Measurements from ENCODE around the gene LRRD1.
A peak's percentile ranks its signal among the peaks of the same experiment; 100 is the strongest.
"Not testable (repeated sequence)": the region's sequence is repeated elsewhere in the genome, so short reads cannot be mapped to it uniquely, and the experiment has no call there.

The LRRD1 gene

DNA sequence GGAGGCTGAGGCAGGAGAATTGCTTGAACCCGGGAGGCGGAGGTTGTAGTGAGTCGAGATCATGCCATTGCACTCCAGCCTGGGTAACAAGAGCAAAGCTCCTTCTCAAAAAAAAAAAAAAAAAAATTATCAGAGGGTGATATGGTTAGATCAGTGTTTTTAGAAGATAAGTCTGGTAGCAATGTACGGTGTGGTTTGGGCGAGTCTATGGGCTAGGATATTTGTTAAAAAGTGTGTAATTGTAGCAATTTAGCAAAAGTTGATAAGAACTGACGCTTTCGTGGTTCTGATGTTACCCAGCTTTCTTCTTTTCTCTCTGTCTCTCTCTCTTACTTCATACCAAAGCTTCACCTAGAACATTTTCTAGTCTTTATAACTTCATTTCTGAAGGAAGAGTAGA lies 37.8 kb downstream of the LRRD1 start:
- DNase-seq (ENCODE audit: low spot score), result no peak

DNA sequence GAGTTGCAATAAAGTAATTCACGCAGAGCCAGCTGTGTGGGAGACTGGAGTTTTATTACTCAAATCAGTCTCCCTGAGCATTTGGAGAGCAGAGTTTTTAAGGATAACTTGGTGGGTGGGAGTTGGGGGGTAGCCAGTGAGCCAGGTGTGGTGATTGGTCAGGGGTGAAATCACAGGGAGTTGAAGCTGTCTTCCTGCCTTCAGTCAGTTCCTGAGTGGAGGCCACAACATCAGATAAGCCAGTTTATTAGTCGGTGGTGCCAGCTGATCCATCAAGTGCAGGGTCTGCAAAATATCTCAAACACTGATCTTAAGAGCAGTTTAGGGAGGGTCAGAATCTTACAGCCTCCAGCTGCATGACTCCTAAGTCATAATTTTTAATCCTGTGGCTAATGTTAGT lies 41.4 kb downstream of the LRRD1 start:
- DNase-seq (ENCODE audit: low spot score), result no peak

DNA sequence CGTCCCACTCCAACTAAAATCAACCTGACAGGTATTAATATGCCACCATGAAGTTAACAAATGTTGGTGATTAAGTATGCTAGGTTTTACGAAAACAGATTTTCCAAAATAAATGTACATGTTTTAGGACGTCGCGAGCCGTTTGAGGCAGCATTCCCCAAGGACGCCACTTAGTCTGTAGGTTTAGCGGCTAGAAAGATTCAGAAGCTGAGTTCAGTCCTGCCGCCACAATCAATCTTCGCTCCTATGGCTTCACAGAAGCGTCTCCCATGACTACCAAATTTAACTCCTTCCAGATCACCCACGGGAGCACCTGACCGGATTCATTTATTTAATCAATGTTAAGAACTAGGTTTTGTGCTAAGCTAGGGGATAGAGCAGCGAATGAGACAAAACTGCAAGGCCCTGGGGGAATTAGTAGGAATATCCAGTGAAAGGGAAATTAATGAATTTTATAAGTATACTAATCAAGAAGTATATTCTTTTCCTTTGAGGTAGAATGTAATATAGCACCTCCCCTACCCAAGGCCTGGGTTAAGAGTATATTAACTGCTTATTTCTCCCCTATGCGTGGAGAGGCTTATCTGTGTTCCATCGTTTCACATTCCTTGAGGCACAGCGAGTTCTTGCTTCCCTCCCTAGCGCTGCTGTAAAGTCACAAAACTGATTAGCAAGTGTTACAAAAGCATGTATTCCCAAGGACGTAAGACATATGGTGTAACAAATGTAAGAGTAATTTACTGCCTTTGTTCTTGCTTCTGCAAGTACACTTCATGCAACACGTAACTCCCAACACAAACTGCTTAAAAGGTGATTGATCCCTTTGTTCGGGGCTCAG lies 43.7 kb downstream of the LRRD1 start:
- DNase-seq (ENCODE audit: low spot score), result peak; percentile 12

- DNase-seq (ENCODE audit: low spot score), result peak; percentile 95
These were observed 44.5 kb downstream of the LRRD1 start, which contains the start of gene CYP51A1 for GRCh38 chr7:92134271-92135051. CYP51A1 (minus strand) TSS chr7:92134477; CDS start chr7:92134364, 113 bp downstream.

DNA sequence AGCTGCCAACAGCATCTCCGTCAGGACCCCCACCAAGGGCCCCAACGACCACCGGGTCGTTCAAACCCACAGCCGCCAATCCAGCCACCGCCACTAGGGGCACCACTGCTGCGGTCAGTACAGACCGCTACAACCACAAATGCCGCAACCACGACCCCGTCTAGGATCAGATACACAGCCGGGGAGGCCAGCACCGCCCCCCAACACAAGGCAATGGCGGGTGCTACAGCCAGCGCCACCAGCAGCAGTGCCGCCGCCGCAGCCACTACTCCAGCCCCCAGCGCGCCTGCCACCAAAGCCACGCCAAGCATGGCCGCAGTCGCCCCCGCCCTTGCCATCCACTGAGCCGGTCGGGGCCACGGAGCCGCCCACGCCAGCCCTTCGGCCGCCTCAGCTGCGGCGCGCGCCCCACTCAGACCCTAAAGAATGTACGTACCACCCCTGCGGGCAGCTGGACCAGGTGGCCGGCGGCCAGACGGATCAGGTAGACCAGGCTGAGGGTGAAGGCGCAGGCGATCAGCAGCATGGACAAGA lies 45.1 kb downstream of the LRRD1 start:
- DNase-seq (ENCODE audit: low spot score), result peak; percentile 78

DNA sequence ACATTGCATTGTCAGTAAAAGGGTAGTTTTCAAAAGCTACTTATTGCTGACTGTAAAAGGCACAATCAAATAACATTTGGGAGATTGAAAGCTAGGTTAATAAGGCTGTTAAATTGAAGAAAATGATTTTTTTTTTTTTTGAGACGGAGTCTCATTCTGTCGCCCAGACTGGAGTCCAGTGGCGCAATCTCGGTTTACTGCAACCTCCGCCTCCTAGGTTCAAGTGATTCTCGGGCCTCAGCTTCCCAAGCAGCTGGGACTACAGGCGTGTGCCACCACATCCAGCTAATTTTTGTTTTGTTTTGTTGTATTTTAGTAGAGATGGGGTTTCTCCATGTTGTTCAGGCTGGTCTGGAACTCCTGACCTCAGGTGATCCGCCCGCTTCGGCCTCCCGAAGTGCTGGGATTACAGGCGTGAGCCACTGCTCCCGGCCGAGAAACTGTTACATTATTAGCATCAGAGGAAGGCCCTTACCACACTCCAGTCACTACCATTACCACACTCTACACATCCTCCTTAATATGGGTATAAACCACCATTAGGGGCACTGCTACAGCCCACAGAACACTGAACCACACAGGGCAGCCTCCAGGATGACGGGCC lies 45.7 kb downstream of the LRRD1 start:
- DNase-seq (ENCODE audit: low spot score), result no peak

DNA sequence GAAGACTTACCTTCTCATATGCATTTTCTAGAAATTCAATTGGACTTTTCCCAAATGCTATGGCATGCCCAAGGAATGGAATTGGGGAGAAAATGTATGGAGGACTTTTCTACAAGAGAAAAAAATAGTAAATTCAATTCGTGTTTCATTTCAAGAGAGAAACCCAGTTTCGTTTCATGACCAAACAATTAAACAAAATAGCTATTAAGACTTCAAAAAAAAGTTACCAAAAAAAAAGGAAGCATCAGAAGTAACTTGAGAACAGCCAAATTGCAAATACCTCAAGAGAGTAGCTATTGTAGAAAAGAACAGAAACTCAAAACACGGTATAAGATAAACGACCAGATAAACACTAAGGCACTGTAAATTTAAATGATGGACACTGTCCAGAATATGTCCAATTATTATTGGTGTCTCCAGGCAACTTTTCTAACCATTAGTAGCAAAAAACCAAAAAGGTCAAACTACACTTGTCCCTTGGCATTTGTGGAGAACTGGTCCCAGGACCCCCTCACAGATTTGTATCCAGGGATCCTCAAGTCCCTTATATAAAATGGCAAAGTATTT lies 47.1 kb downstream of the LRRD1 start:
- no peak for DNase-seq (ENCODE audit: low spot score)

DNA sequence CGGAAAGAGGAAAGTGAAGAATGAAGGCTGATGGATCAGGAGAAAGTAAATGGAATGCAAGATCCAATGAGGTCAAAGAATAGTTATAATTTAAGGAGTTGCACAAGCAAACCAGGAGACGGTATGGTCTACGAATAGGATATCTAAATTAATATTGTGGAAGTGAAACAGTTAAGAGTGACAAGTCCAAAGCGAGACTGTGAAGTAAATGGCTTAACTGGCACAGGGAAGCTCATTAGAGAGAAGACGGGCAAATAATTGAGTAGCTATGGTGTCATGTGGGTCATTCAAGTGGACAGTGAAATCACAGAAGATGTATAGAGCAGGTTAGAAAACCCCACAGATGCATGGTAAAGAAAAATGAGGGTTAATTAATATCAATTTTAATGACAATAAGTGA lies 47.8 kb downstream of the LRRD1 start:
- no peak for DNase-seq (ENCODE audit: low spot score)

GRCh38 chr7:92121681-92122080 lies 57.3 kb downstream of the LRRD1 start:
- no peak for DNase-seq (ENCODE audit: low spot score)

GRCh38 chr7:92119213-92119759 lies 59.7 kb downstream of the LRRD1 start:
- no peak for DNase-seq (ENCODE audit: low spot score)

DNA sequence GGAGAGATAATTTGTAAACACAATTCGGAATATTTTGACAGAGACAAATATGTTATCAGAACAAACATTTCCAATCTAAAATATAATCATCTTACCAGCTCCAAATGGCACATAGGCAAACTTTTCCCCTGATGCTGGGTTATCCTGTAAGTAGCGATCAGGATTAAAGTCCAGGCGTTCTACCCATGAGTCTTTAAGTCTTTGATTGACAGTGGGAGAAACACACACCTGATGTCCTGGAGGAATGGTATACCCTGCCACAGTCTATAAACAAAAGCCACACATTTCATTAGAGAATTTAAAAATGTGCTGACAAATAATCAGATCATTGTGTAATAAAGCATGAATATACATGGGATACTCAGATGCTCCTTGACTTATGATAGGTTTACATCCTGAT lies 62.0 kb downstream of the LRRD1 start:
- no peak for DNase-seq (ENCODE audit: low spot score)

- no peak for DNase-seq (ENCODE audit: low spot score)
These were observed 63.1 kb downstream of the LRRD1 start for GRCh38 chr7:92115821-92116220.

DNA sequence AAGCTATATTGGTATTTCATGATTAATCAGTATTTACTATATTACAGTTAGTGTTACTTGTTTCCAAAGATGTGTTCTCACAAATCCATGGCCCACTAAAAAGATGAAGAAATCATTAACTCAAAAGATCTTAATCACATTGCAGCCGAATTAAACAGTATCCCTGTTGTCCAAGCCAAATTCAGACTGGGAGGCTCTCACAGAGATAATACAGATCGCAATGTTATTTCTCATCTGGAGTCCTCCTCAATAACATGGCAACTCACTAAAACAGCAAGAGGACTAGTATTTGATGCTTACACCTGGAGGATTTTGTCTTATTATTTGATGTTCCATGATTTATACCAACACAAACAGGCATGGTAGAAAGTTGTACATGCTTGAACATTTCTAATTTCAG lies 68.1 kb downstream of the LRRD1 start:
- DNase-seq (ENCODE audit: low spot score), result no peak

DNA sequence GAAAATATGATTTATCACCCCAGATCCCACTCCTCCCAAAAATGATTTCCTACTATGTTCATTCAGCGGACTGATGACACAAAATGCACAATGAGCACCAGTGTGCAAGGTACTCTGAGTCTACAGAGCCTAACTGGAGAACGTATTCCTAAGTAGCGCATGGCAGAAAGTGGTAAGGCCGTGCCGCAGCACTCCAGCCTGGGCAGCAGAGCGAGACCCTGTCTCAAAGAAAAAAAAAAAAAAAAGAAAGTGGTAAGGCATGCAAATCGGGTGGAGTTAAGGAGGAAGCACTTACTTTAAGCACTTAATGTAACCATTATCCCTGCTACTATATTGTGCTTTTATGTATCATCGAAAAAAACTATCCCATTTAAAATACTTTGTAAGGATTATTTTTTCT lies 70.1 kb downstream of the LRRD1 start:
- DNase-seq (ENCODE audit: low spot score), result no peak

DNA sequence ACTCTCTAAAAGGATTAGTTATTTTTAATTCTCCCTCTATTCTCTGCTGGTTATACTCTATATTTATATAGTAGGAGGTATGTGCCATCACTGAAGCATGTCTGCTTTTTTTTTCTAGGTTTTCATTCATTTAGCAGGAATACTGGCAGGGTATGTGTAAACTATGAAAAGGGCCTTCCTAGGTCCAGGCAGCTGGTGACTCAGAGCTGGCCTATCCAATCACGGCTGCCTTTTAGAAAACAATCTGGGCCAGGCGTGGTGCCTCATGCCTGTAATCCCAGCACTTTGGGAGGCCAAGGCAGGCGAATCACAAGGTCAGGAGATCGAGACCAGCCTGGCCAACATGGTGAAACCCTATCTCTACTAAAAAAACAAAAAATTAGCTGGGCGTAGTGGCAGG lies 76.1 kb downstream of the LRRD1 start:
- DNase-seq (ENCODE audit: low spot score), result not testable (repeated sequence)

DNA sequence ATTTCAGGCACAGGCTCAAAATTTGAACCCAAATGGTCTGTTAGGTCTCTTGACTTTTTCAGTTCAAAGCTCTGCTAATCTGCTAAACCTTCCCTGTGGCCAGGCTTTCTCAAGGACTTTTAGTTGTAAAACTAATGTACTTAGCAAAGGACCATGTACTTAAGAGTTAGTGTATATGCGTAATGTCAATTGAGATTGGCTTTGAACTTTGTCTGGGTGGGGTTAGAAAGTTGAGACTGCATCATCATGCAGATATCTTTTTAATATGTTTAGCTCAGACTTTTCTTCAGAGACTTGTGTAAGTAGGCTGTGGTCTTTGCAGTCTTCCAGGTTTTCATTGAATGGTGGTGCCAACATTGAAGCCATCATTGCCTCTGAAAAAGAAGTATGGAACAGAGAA lies 78.4 kb downstream of the LRRD1 start:
- DNase-seq (ENCODE audit: low spot score), result no peak

- no peak for DNase-seq (ENCODE audit: low spot score)
These were observed 83.6 kb downstream of the LRRD1 start for GRCh38 chr7:92095380-92095779.

Measured in GM03348 (cell line).